H1 (cell line): ENCODE results near the gene KLHL36. TPM values are rescaled to one million over a fixed set of nuclear protein-coding genes. Genes with fewer than 3 reads are reported as not detected.

Experiments used
- CTCF ChIA-PET: fragments of 300-600 bp; sonication (Branson Sonifier 250); formaldehyde crosslinking; loops from one replicate; lab custom pipeline; 2021; ENCODE audit not compliant: partially characterized antibody; lab: Charles Lee
- POLR2A ChIA-PET: fragments of 300-600 bp; sonication (Branson Sonifier 250); formaldehyde crosslinking; loops from one replicate; lab custom pipeline; 2021; ENCODE audit warnings: inconsistent platforms; ENCODE audit not compliant: partially characterized antibody; lab: Charles Lee
- DNase-seq, 2 experiments: peaks; one replicate each; pipeline versions ENCODE4 v3.0.0 to v3.0.0-alpha.2; 2010 to 2022; ENCODE audit warnings: low spot score in 2 of 2, low read depth in 1 of 2, mixed read lengths in 1 of 2
- FAIRE-seq: peaks from 2 replicates; lab custom pipeline; 2011; peaks lifted over from hg19 to GRCh38; lab: Jason Lieb, UNC
- H2AFZ ChIP-seq: 2 replicates; pipeline ENCODE4 v1.8.1; 2012; ENCODE audit warnings: low read length, inconsistent platforms
- H2AK5ac ChIP-seq: 2 replicates; pipeline ENCODE4 v1.6.1; 2013; ENCODE audit warnings: low read depth, low read length
- H2BK120ac ChIP-seq: replicated peaks from 2 replicates; pipeline ENCODE3; 2013; ENCODE audit warnings: low read depth, low read length, inconsistent platforms
- H2BK12ac ChIP-seq: 2 replicates; pipeline ENCODE4 v1.6.1; 2013; ENCODE audit warnings: low read depth, low read length
- H2BK15ac ChIP-seq: 2 replicates; pipeline ENCODE4 v1.6.1; 2013; ENCODE audit warnings: low read length
- H2BK20ac ChIP-seq: 2 replicates; pipeline ENCODE4 v1.6.1; 2013; ENCODE audit warnings: low read length
- H2BK5ac ChIP-seq: 2 replicates; pipeline ENCODE4 v1.6.1; 2013; ENCODE audit warnings: low read depth, low read length
- H3K14ac ChIP-seq: 2 replicates; pipeline ENCODE4 v1.6.1; 2013; ENCODE audit warnings: inconsistent platforms; ENCODE audit not compliant: insufficient read length
- H3K18ac ChIP-seq: 2 replicates; pipeline ENCODE4 v1.6.1; 2013; ENCODE audit warnings: low read length; ENCODE audit errors: extremely low read depth
- H3K23ac ChIP-seq: 2 replicates; pipeline ENCODE4 v1.6.1; 2013; ENCODE audit warnings: inconsistent platforms; ENCODE audit not compliant: insufficient read length
- H3K23me2 ChIP-seq: 2 replicates; pipeline ENCODE4 v1.6.1; 2013; ENCODE audit warnings: low read depth, low read length
- H3K27ac ChIP-seq: 2 replicates; pipeline ENCODE4 v1.6.1; 2011; ENCODE audit warnings: low read depth, low read length, inconsistent platforms
- H3K27me3 ChIP-seq, 4 experiments: replicated peaks in 1 of 4; 1 replicate in 1 of 4; 2 replicates in 3 of 4; pipeline versions ENCODE4 v1.6.1 to v1.8.1; 2011 to 2013; ENCODE audit warnings: low read length in 3 of 4, mild to moderate bottlenecking in 3 of 4, inconsistent platforms in 2 of 4, mixed read lengths in 2 of 4, moderate library complexity in 1 of 4; ENCODE audit not compliant: control insufficient read depth in 3 of 4, insufficient read depth in 3 of 4; ENCODE audit errors: extremely low read depth in 1 of 4
- H3K36me3 ChIP-seq, 4 experiments: 2 replicates each; pipeline versions ENCODE4 v1.6.1 to v1.8.1; 2011 to 2013; ENCODE audit warnings: mild to moderate bottlenecking in 4 of 4, low read length in 3 of 4, moderate library complexity in 2 of 4, control low read depth in 1 of 4, inconsistent platforms in 1 of 4; ENCODE audit not compliant: insufficient read depth in 4 of 4, control insufficient read depth in 2 of 4
- H3K4ac ChIP-seq: replicated peaks from 2 replicates; pipeline ENCODE3; 2013; ENCODE audit warnings: low read length, low read depth, mixed read lengths, inconsistent platforms; ENCODE audit not compliant: insufficient read length
- H3K4me1 ChIP-seq, 4 experiments: replicated peaks in 1 of 4; 1 replicate in 1 of 4; 2 replicates in 3 of 4; pipeline versions ENCODE4 v1.6.1 to v1.8.1; 2011 to 2013; ENCODE audit warnings: low read length in 3 of 4, inconsistent platforms in 2 of 4, mixed read lengths in 1 of 4; ENCODE audit not compliant: insufficient read depth in 4 of 4, control insufficient read depth in 3 of 4
- H3K4me2 ChIP-seq, 2 experiments: 2 replicates each; pipeline versions ENCODE4 v1.6.1 to v1.8.1; 2011 to 2013; ENCODE audit warnings: low read depth in 2 of 2, low read length in 2 of 2, control low read depth in 1 of 2, inconsistent platforms in 1 of 2, mild to moderate bottlenecking in 1 of 2; ENCODE audit not compliant: insufficient read depth in 1 of 2
- H3K4me3 ChIP-seq, 4 experiments: fragments of 200-600, 300-600 bp in 1 of 4; sonication (generic), shearing (Covaris generic), sonication (Bioruptor Twin) in 1 of 4; 2 replicates each; pipeline versions ENCODE4 v1.5.1 to v1.8.1; 2011 to 2016; ENCODE audit warnings: low read length in 4 of 4, low read depth in 3 of 4, control low read depth in 2 of 4, inconsistent platforms in 2 of 4, mild to moderate bottlenecking in 2 of 4, mixed read lengths in 1 of 4, moderate library complexity in 1 of 4; ENCODE audit not compliant: insufficient read depth in 2 of 4; ENCODE audit errors: extremely low read depth in 1 of 4
- H3K56ac ChIP-seq: replicated peaks from 2 replicates; pipeline ENCODE3; 2013; ENCODE audit warnings: low read depth, mild to moderate bottlenecking, mixed read lengths, low read length, inconsistent platforms; ENCODE audit not compliant: insufficient read length
- H3K79me1 ChIP-seq: 2 replicates; pipeline ENCODE4 v1.6.1; 2013; ENCODE audit warnings: low read depth, low read length, control low read depth
- H3K79me2 ChIP-seq, 2 experiments: 2 replicates each; pipeline versions ENCODE4 v1.6.1 to v1.8.1; 2012 to 2013; ENCODE audit warnings: low read length in 2 of 2, mild to moderate bottlenecking in 2 of 2, inconsistent platforms in 1 of 2; ENCODE audit not compliant: insufficient read depth in 2 of 2, control insufficient read depth in 1 of 2
- H3K9ac ChIP-seq, 4 experiments: replicated peaks in 1 of 4; 1 replicate in 1 of 4; 2 replicates in 3 of 4; pipeline versions ENCODE4 v1.6.1 to v1.8.1; 2011 to 2013; ENCODE audit warnings: low read depth in 3 of 4, low read length in 3 of 4, control low read depth in 2 of 4, mild to moderate bottlenecking in 2 of 4, moderate library complexity in 2 of 4, inconsistent platforms in 1 of 4; ENCODE audit errors: extremely low read depth in 1 of 4
- H3K9me3 ChIP-seq, 2 experiments: 2 replicates each; pipeline versions ENCODE4 v1.6.1 to v1.8.1; 2012 to 2013; ENCODE audit warnings: mild to moderate bottlenecking in 2 of 2, moderate library complexity in 2 of 2, control low read depth in 1 of 2, inconsistent platforms in 1 of 2, low read depth in 1 of 2, low read length in 1 of 2, mixed read lengths in 1 of 2; ENCODE audit not compliant: insufficient read depth in 2 of 2
- H4K20me1 ChIP-seq, 2 experiments: replicated peaks in 1 of 2; 2 replicates each; pipeline versions ENCODE3 to v1.8.1; 2011 to 2013; ENCODE audit warnings: inconsistent platforms in 2 of 2, low read length in 2 of 2, mild to moderate bottlenecking in 1 of 2; ENCODE audit not compliant: insufficient read depth in 2 of 2, control insufficient read depth in 1 of 2
- H4K5ac ChIP-seq: 2 replicates; pipeline ENCODE4 v1.6.1; 2013; ENCODE audit warnings: low read length, low read depth, mixed read lengths, inconsistent platforms; ENCODE audit not compliant: insufficient read length
- H4K8ac ChIP-seq: 2 replicates; pipeline ENCODE4 v1.8.0; 2013; ENCODE audit warnings: mild to moderate bottlenecking, moderate library complexity, low read length, inconsistent platforms; ENCODE audit not compliant: insufficient read depth; ENCODE audit errors: extremely low read depth
- H4K91ac ChIP-seq: replicated peaks from 2 replicates; pipeline ENCODE3; 2013; ENCODE audit warnings: low read length, mixed read lengths, inconsistent platforms; ENCODE audit not compliant: insufficient read length
- CHD2 ChIP-seq: IDR thresholded peaks from 2 replicates; pipeline ENCODE4 v1.6.1; 2012; ENCODE audit warnings: low read length, improper control_type of control experiment
- E2F6 ChIP-seq: IDR thresholded peaks from 2 replicates; pipeline ENCODE4 v1.6.1; 2012; ENCODE audit warnings: inconsistent platforms
- EZH2 ChIP-seq: fragments of 200-600 bp; sonication (generic); IDR thresholded peaks from 2 replicates; pipeline ENCODE4 v1.7.1; 2012; ENCODE audit warnings: low read depth, mild to moderate bottlenecking, moderate library complexity, low read length, inconsistent platforms; ENCODE audit not compliant: severe bottlenecking
- GABPA ChIP-seq: IDR thresholded peaks from 2 replicates; pipeline ENCODE4 v1.6.1; 2011; ENCODE audit warnings: mild to moderate bottlenecking, low read length, moderate library complexity, borderline replicate concordance; ENCODE audit not compliant: insufficient read depth
- PHF8 ChIP-seq: fragments of 200-600 bp; sonication (generic); conservative IDR thresholded peaks from 2 replicates; pipeline ENCODE4 v1.7.1; 2012; ENCODE audit warnings: low read depth, mild to moderate bottlenecking, inconsistent platforms, low read length, moderate library complexity
- SAP30 ChIP-seq: fragments of 300-600 bp; sonication (generic); IDR thresholded peaks from 2 replicates; pipeline ENCODE4 v1.7.1; 2012; ENCODE audit warnings: low read length, moderate library complexity, mild to moderate bottlenecking, inconsistent platforms; ENCODE audit not compliant: insufficient read depth, insufficient replicate concordance
- SIX5 ChIP-seq: IDR thresholded peaks from 2 replicates; pipeline ENCODE4 v1.6.1; 2011; ENCODE audit warnings: mild to moderate bottlenecking, low read depth, low read length
- SRF ChIP-seq: IDR thresholded peaks from 2 replicates; pipeline ENCODE4 v1.6.1; 2011; ENCODE audit warnings: mild to moderate bottlenecking, low read depth, low read length, moderate library complexity
- USF2 ChIP-seq: IDR thresholded peaks from 2 replicates; pipeline ENCODE4 v1.6.1; 2011; ENCODE audit warnings: low read length, improper control_type of control experiment
- YY1 ChIP-seq: IDR thresholded peaks from 2 replicates; pipeline ENCODE4 v1.6.1; 2011; ENCODE audit warnings: low read depth, mild to moderate bottlenecking, low read length
- WGBS, 2 experiments: shearing (Covaris generic) in 1 of 2; methylation state at CpG; one replicate each; pipeline versions ENCODE4 v1.1.6 to v1.1.7; 2013 to 2015; ENCODE audit warnings: low lambda C conversion rate in 2 of 2, mixed read lengths in 2 of 2, inconsistent platforms in 1 of 2, low coverage in 1 of 2, missing lambda C conversion rate in 1 of 2; ENCODE audit not compliant: insufficient replicate concordance in 2 of 2, insufficient coverage in 1 of 2, insufficient read length in 1 of 2; ENCODE audit errors: extremely low coverage in 1 of 2, missing lambda C conversion rate in 1 of 2; 5-methylcytosine and 5-hydroxymethylcytosine counted together
- polyA plus RNA-seq, 7 experiments: library from polyadenylated mRNA; depleted of rRNA in 3 of 7; stranded (reverse) in 5 of 7; unstranded in 2 of 7; fragments of >200 nt in 5 of 7; fragments of 200-250 nt in 2 of 7; gene quantifications; 1 replicate in 5 of 7; 2 replicates in 1 of 7; 4 replicates in 1 of 7; pipeline versions ENCODE4 v1.2.1 to v1.2.3, GENCODE V29; 2011 to 2013; ENCODE audit warnings: missing spikeins in 2 of 7, mixed read lengths in 2 of 7
- total RNA-seq: library from RNA; stranded (reverse); fragmentation: NEBNext Ultra II Directional; extraction: Animal tissue kit (Norgen Biotek cat#: 25700); gene quantifications from 2 replicates; pipeline ENCODE4 v1.2.1, GENCODE V29; 2021

KLHL36 gene
- total and polyA plus RNA-seq, 2 of the 8 experiments (the other 6 are each of a cell fraction or from before 2014, with no cell fraction given), result 22.9 to 33.6 TPM

GRCh38 chr16:84641643-84642358, 6.5 kb upstream of the KLHL36 start:
- no peak overlapping the region for H2BK120ac ChIP-seq
- no peak overlapping the region for H3K4ac ChIP-seq
- DNase-seq (no peak), FAIRE-seq (no peak)
- no peak overlapping the region for H4K5ac ChIP-seq
- WGBS, 2 experiments, result 84% methylated on average over 6 of the region's 6 CpGs; no CpG with 5 or more reads in 1 of the 2 experiments
- H3K27me3 ChIP-seq, result no peaks in the 10 kb centered on the region
- H2BK15ac ChIP-seq, result no peak overlapping the region
- H3K14ac ChIP-seq, result no peak overlapping the region
- no peak overlapping the region for H2BK20ac ChIP-seq
- no peaks in the 10 kb centered on the region for H3K36me3 ChIP-seq
- no peak overlapping the region for H2AFZ ChIP-seq
- H3K9ac ChIP-seq, result no peak overlapping the region
- TF ChIP-seq SRF, result no peak
- no peak for TF ChIP-seq GABPA
- TF ChIP-seq CHD2, result no peak
- TF ChIP-seq SIX5, result no peak
- no peak for TF ChIP-seq YY1
- TF ChIP-seq EZH2, result no peak
- no peak for TF ChIP-seq SAP30
- no peak for TF ChIP-seq PHF8
- TF ChIP-seq USF2, result no peak
- TF ChIP-seq E2F6, result no peak
- H3K9me3 ChIP-seq, result no peaks in the 10 kb centered on the region
- no peak overlapping the region for H2BK12ac ChIP-seq
- POLR2A ChIA-PET, result no interaction called here
- no peak overlapping the region for H3K4me3 ChIP-seq
- H3K23ac ChIP-seq, result no peak overlapping the region
- no peak overlapping the region for H2AK5ac ChIP-seq
- no peak overlapping the region for H2BK5ac ChIP-seq
- H3K23me2 ChIP-seq, result no peaks in the 10 kb centered on the region
- no peaks in the 10 kb centered on the region for H4K20me1 ChIP-seq
- CTCF ChIA-PET, result interaction anchor here (1.0 to 3.3 kb wide), 7 partner anchors 12 to 284 kb away, joined by 3 to 27 read pairs (median 5); no protein-coding TSS in a partner anchor
- H3K18ac ChIP-seq, result no peak overlapping the region
- H3K4me1 ChIP-seq, result peaks cover 0 to 5% (median 1%) of the 10 kb centered on the region in 4 experiments; a peak in 3 of 7 replicates
- no peak overlapping the region for H4K8ac ChIP-seq
- no peak overlapping the region for H3K56ac ChIP-seq
- H3K27ac ChIP-seq, result no peak overlapping the region
- H3K4me2 ChIP-seq, result no peak overlapping the region
- H3K79me2 ChIP-seq, result no peaks in the 10 kb centered on the region
- no peak overlapping the region for H4K91ac ChIP-seq
- no peaks in the 10 kb centered on the region for H3K79me1 ChIP-seq
